ENCODE data around the gene CCL18. TPM values are rescaled to one million over a fixed set of nuclear protein-coding genes. Genes with fewer than 3 reads are reported as not detected.
"Not testable (repeated sequence)": the region's sequence is repeated elsewhere in the genome, so short reads cannot be mapped to it uniquely, and the experiment has no call there.

The CCL18 gene
- total RNA-seq, 4 donors from 2014 or later: 0.69 TPM; not detected in 3

DNA sequence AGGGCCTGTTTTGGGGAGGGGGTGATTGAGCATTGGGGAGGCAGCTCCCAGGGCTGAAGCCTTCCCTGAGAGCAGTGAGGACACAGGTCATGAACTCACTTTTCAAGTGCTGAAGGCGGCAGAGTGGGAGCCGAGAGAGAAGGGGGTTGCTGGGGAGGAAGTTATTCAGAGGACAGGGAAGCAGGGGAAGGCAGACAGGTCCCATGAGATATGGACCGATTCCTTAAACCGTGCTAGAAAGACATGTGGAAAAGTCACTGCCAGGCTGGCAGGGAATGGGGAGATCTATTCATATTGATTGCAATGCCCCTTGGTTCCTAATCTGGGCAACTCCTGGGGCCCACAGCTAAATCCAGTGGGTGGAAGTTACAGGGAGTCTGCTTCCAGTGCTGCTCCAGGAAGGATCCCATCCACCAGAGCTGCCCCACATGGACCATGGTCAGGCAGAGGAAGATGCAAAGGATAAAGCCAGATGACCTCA lies 40.7 kb downstream of the CCL18 start:
- Histone ChIP-seq H3K27me3 (no peaks in the 10 kb centered on the region), H3K9me3 (no peaks in the 10 kb centered on the region), H3K27ac (no peak overlapping the region), H3K4me1 (no peaks in the 10 kb centered on the region), H3K4me3 (no peak overlapping the region), H3K36me3 (no peaks in the 10 kb centered on the region)
- TF ChIP-seq POLR2A (IDR thresholded peaks at IDR 0.05): no peak
- TF ChIP-seq, protein P1, sequence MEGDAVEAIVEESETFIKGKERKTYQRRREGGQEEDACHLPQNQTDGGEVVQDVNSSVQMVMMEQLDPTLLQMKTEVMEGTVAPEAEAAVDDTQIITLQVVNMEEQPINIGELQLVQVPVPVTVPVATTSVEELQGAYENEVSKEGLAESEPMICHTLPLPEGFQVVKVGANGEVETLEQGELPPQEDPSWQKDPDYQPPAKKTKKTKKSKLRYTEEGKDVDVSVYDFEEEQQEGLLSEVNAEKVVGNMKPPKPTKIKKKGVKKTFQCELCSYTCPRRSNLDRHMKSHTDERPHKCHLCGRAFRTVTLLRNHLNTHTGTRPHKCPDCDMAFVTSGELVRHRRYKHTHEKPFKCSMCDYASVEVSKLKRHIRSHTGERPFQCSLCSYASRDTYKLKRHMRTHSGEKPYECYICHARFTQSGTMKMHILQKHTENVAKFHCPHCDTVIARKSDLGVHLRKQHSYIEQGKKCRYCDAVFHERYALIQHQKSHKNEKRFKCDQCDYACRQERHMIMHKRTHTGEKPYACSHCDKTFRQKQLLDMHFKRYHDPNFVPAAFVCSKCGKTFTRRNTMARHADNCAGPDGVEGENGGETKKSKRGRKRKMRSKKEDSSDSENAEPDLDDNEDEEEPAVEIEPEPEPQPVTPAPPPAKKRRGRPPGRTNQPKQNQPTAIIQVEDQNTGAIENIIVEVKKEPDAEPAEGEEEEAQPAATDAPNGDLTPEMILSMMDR (IDR thresholded peaks at IDR 0.05): no peak
- intact Hi-C loops (cut with DNase I; ENCODE audit: low total_unique reads): no loop called here
- DNase-seq: no peak

GRCh38 chr17:36105781-36106492 lies 41.9 kb downstream of the CCL18 start:
- DNase-seq: no peak

GRCh38 chr17:36106493-36106835 lies 42.4 kb downstream of the CCL18 start:
- Histone ChIP-seq H3K4me1 (no peaks in the 10 kb centered on the region), H3K27me3 (no peaks in the 10 kb centered on the region), H3K27ac (no peak overlapping the region), H3K36me3 (no peaks in the 10 kb centered on the region), H3K4me3 (no peak overlapping the region), H3K9me3 (no peaks in the 10 kb centered on the region)
- TF ChIP-seq, protein P1 (IDR thresholded peaks at IDR 0.05): no peak
- TF ChIP-seq POLR2A (IDR thresholded peaks at IDR 0.05): no peak
- intact Hi-C loops (cut with DNase I; ENCODE audit: low total_unique reads): no loop called here
- no peak for DNase-seq

More at GRCh38 chr17:36105781-36106492, 41.9 kb downstream of the CCL18 start:
- TF ChIP-seq, protein P1 (IDR thresholded peaks at IDR 0.05): no peak
- no peak for TF ChIP-seq POLR2A (IDR thresholded peaks at IDR 0.05)
- no peaks in the 10 kb centered on the region for H3K27me3 ChIP-seq
- no peaks in the 10 kb centered on the region for H3K36me3 ChIP-seq
- no peak overlapping the region for H3K27ac ChIP-seq
- no peaks in the 10 kb centered on the region for H3K9me3 ChIP-seq
- no peaks in the 10 kb centered on the region for H3K4me1 ChIP-seq
- intact Hi-C loops (cut with DNase I; ENCODE audit: low total_unique reads): no loop called here
- H3K4me3 ChIP-seq: no peak overlapping the region

GRCh38 chr17:36107660-36108059 lies 43.6 kb downstream of the CCL18 start:
- intact Hi-C loops (cut with DNase I; ENCODE audit: low total_unique reads): no loop called here
- Histone ChIP-seq H3K27ac (no peak overlapping the region), H3K4me3 (no peak overlapping the region), H3K27me3 (no peaks in the 10 kb centered on the region), H3K36me3 (no peaks in the 10 kb centered on the region), H3K9me3 (no peaks in the 10 kb centered on the region), H3K4me1 (no peaks in the 10 kb centered on the region)
- no peak for DNase-seq
- TF ChIP-seq POLR2A (IDR thresholded peaks at IDR 0.05): no peak
- TF ChIP-seq, protein P1 (IDR thresholded peaks at IDR 0.05): no peak

DNA sequence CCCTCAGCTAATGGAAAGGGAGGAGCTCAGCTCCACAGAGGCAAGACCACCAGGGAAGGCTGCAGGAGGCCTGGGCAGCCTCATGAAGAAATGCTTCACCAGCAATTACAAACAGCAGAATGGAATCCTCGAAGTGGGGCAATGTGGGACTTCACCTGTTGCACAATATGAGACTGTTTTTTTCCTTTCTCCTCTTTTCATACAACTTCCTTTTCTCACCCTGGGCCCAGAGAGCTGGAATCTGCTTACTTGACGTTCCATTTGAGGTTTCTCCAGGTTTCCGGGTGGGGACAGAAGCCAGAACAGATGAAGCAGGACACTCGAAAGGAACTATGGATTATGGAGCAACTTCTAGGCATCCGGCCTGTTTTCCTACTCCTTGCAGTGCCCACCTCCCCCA lies 44.2 kb downstream of the CCL18 start:
- H3K9me3 ChIP-seq; H3K4me1 ChIP-seq; H3K27me3 ChIP-seq; DNase-seq; H3K4me3 ChIP-seq; intact Hi-C loops (cut with DNase I; ENCODE audit: low total_unique reads); H3K36me3 ChIP-seq; H3K27ac ChIP-seq: not testable (repeated sequence)

Data from uterus (tissue), 4 donors.